ENCODE data around the gene KIF23. TPM values are rescaled to one million over a fixed set of nuclear protein-coding genes. Genes with fewer than 3 reads are reported as not detected.

The KIF23 gene
- total RNA-seq, 4 donors from 2014 or later, result 4.5 to 13.2 (median 8.9) TPM

GRCh38 chr15:69390575-69390974, 23.6 kb upstream of the KIF23 start:
- H3K9me3 ChIP-seq, result no peaks in the 10 kb centered on the region
- no peak for DNase-seq (ENCODE audit: low spot score in 2 of 2)
- no peaks in the 10 kb centered on the region for H3K27me3 ChIP-seq
- TF ChIP-seq EP300 (IDR thresholded peaks at IDR 0.05) (no peak), CTCF (IDR thresholded peaks at IDR 0.05) (no peak), POLR2A (IDR thresholded peaks at IDR 0.05) (no peak)
- no peaks in the 10 kb centered on the region for H3K36me3 ChIP-seq
- 75 to 79% methylated on average over 2 of the region's 2 CpGs for WGBS, 2 donors
- peaks cover 0 to 20% (median 4%) of the 10 kb centered on the region in 4 donors for H3K4me1 ChIP-seq
- H3K4me3 ChIP-seq, result no peak overlapping the region
- no peak overlapping the region for H3K27ac ChIP-seq

GRCh38 chr15:69391046-69391757, 22.9 kb upstream of the KIF23 start:
- Histone ChIP-seq H3K27ac (no peak overlapping the region), H3K4me3 (no peak overlapping the region), H3K9me3 (no peaks in the 10 kb centered on the region), H3K36me3 (no peaks in the 10 kb centered on the region), H3K4me1 (peaks cover 0 to 20% (median 4%) of the 10 kb centered on the region in 4 donors), H3K27me3 (no peaks in the 10 kb centered on the region)
- DNase-seq (ENCODE audit: low spot score in 2 of 2), result no peak
- TF ChIP-seq POLR2A (IDR thresholded peaks at IDR 0.05), result no peak
- no peak for TF ChIP-seq EP300 (IDR thresholded peaks at IDR 0.05)
- no peak for TF ChIP-seq CTCF (IDR thresholded peaks at IDR 0.05)
- WGBS, 2 donors, result 90 to 93% methylated on average over 11 of the region's 11 CpGs

- Histone ChIP-seq H3K4me3 (no peak overlapping the region), H3K36me3 (no peaks in the 10 kb centered on the region), H3K9me3 (no peaks in the 10 kb centered on the region), H3K4me1 (peaks cover 0 to 20% (median 4%) of the 10 kb centered on the region in 4 donors), H3K27ac (no peak overlapping the region), H3K27me3 (no peaks in the 10 kb centered on the region)
- WGBS, 2 donors, result 66 to 82% methylated on average over 4 of the region's 4 CpGs
- no peak for TF ChIP-seq EP300 (IDR thresholded peaks at IDR 0.05)
- no peak for TF ChIP-seq CTCF (IDR thresholded peaks at IDR 0.05)
- no peak for TF ChIP-seq POLR2A (IDR thresholded peaks at IDR 0.05)
- no peak for DNase-seq (ENCODE audit: low spot score in 2 of 2)
Observed at GRCh38 chr15:69392352-69392751, 21.8 kb upstream of the KIF23 start.

- 40 to 47% methylated on average over 11 of the region's 11 CpGs for WGBS, 2 donors
- Histone ChIP-seq H3K27me3 (no peaks in the 10 kb centered on the region), H3K9me3 (no peaks in the 10 kb centered on the region), H3K27ac (no peak overlapping the region), H3K4me3 (no peak overlapping the region), H3K4me1 (peaks cover 0 to 13% (median 4%) of the 10 kb centered on the region in 4 donors), H3K36me3 (no peaks in the 10 kb centered on the region)
- DNase-seq (ENCODE audit: low spot score in 2 of 2), result no peak
- TF ChIP-seq EP300 (IDR thresholded peaks at IDR 0.05), result no peak
- TF ChIP-seq POLR2A (IDR thresholded peaks at IDR 0.05), result no peak
- no peak for TF ChIP-seq CTCF (IDR thresholded peaks at IDR 0.05)
Observed at GRCh38 chr15:69393831-69394491, 20.2 kb upstream of the KIF23 start.
